Umbilical cord (tissue), 2 donors: ENCODE results near the gene CTNNA1. TPM values are rescaled to one million over a fixed set of nuclear protein-coding genes. Genes with fewer than 3 reads are reported as not detected.
"Not testable (repeated sequence)": the region's sequence is repeated elsewhere in the genome, so short reads cannot be mapped to it uniquely, and the experiment has no call there.

ENCODE experiments used
- DNase-seq: peaks from one replicate; pipeline ENCODE4 v3.0.0-alpha.2; 2015; ENCODE audit warnings: low spot score
- total RNA-seq: library from RNA; depleted of rRNA; stranded (reverse); fragments of >200 nt; gene quantifications from one replicate; pipeline ENCODE4 v1.2.3, GENCODE V29; 2014; ENCODE audit warnings: low replicate concordance; ENCODE audit not compliant: insufficient read depth

Gene CTNNA1
- total RNA-seq, 1 donor from 2014 or later = 293 TPM

GRCh38 chr5:138815529-138815928 is 62.3 kb downstream of the CTNNA1 start:
- DNase-seq = no peak

DNA sequence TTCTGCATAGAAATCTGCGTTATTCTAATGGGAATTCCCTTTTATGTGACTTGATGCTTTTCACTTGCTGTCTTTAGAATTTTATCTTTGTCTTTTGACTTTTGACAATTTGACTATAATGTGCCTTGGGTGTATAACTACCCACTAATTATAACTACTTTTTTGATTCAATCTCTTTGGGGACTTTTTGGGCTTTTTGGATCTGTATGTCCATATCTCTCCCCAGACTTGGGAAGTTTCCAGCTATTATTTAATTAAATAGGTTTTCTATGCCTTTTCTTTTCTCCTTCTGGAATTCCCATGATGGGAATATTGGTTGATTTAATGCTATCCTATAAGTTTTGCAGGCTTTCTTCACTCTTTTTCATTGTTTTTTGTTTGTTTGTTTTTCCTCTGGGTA is 64.0 kb downstream of the CTNNA1 start:
- no peak for DNase-seq

DNA sequence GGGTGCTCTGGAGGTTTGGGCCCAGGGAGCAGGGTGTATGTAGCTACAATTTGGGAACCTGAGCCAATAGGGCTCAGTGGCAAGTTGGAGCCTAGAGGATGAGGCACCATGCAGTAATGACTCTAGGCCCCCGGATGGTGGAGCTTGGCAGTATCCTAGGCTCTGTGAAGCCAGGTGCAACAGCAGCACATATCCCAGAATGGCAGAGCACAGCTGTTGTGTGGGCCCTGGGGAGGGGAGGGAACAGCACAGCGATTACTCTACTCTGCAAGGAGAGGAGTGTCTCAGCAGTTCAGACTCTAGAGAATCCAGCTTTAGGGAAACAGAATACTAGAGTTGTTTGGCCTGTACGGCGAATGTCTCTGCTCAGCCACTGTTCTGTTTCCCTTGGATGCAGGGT is 65.9 kb downstream of the CTNNA1 start:
- no peak for DNase-seq

- DNase-seq = no peak
Measured at GRCh38 chr5:138820695-138821094, 67.5 kb downstream of the CTNNA1 start.

DNA sequence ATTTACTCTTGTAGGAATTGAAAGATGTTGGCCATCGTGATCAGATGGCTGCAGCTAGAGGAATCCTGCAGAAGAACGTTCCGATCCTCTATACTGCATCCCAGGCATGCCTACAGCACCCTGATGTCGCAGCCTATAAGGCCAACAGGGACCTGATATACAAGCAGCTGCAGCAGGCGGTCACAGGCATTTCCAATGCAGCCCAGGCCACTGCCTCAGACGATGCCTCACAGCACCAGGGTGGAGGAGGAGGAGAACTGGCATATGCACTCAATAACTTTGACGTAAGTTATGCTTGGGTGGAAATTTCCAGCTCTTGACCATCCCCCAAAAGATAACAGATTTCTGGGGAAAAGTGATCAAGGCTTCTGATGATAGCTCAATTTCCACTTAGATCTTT is 71.3 kb downstream of the CTNNA1 start:
- peak; percentile 17 for DNase-seq

GRCh38 chr5:138824924-138825863 is 72.0 kb downstream of the CTNNA1 start:
- DNase-seq = peak; percentile 9

GRCh38 chr5:138828556-138828955 is 75.3 kb downstream of the CTNNA1 start:
- DNase-seq = no peak

DNA sequence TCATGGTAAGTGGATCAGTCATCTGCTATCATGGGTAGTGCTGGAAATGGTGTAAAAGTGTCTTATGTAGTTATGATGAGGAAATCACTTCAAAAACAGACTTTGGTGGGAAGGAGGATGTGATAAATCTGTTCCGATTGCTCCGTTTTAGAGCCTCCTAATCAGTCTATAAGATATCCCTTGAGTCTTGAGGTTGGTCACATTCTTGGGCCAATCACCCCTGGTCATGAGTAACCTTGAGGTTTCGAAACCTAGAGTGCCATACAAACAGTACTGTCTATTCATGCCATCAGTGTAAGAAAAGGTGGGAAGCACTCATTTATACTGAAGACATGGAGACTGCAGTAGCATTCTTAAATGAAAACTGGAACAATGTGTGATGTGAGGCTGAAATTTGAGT is 76.1 kb downstream of the CTNNA1 start:
- DNase-seq = no peak

- DNase-seq = no peak
Measured at GRCh38 chr5:138831703-138832102, 78.5 kb downstream of the CTNNA1 start.

DNA sequence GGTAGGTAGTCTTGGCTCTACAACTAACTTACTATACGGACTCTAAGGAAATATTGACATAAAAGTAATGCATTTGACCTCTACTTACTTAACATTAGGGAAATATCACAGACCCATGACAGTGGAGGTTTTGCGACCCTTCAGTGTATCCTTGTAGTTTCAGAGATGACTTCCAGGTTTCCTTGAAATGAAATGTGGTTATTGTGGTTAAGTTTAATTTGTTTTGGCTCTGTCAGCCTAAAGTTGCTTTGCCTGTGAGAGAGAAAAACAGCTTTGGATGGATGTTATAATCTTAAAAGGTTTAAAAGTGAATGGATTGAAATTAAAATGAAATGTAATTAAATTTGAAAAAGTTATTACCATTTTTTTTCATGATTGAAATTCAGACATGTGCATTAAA is 79.0 kb downstream of the CTNNA1 start:
- DNase-seq = no peak

GRCh38 chr5:138833080-138833479 is 79.9 kb downstream of the CTNNA1 start:
- no peak for DNase-seq

DNA sequence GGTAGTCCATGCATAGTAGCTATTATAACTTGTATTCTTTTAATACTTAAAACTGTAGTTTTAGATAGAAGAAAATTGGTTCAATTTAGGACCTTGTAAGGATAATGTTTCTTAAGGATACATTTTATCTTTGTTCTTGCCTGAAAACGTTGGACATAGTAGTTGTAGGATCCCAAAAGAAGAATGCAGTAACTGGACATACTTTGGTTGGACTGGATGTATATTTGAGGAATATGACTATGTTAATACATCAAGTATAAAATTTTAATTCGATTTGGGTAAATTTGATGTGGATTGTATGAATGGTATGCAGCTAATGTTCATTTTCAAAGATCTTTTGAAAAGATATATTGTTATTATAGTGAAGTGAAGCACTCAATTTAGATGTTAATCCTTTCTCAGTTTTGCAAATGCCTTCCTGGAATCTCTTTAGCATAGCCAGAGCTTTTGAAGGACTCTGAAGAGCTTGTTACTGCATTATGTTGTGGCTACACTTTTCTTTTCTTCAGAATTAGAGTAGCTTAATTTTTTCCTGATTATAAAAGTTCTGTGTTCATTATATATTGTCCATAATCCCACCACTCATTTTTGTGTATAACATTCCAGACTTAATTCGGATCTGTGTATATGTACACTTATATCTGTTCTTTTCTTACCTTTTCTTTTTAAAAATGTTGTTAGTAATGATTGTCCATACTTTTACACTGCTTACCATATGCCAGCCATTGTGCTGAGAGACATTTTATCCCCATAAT is 80.7 kb downstream of the CTNNA1 start:
- no peak for DNase-seq

DNA sequence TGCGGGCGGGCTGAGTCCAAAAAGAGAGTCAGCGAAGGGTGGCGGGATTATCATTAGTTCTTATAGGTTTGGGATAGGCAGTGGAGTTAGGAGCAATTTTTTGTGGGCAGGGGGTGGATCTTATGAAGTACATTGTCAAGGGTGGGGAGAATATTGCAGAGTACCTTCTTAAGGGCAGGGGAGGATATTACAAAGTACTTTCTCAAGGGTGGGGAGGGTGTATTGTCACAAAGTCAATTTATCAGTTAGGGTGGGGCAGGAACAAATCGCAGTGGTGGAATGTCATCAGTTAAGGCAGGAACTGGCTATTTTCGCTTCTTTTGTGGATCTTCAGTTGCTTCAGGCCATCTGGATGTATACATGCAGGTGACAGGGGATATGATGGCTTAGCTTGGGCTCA is 81.6 kb downstream of the CTNNA1 start:
- not testable (repeated sequence) for DNase-seq

DNA sequence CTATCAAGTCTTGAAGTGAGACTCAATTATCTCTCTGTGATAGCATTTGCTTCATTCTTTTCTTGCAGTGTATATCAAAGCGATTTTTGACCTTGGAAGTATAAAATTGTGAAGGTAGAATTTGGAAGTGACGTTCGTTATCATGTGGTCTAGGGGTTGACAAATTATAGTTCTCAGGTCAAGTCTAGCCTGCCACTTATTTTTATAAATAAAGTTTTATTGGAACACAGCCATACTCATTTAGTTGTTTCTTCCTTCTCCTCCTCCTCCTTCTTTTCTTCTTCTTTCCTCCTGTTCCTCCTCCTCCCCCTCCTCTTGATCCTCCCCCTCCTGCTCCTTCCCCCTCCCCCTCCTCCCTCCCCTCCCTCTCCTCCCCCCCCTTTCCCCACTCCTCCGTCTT is 83.9 kb downstream of the CTNNA1 start:
- no peak for DNase-seq

DNA sequence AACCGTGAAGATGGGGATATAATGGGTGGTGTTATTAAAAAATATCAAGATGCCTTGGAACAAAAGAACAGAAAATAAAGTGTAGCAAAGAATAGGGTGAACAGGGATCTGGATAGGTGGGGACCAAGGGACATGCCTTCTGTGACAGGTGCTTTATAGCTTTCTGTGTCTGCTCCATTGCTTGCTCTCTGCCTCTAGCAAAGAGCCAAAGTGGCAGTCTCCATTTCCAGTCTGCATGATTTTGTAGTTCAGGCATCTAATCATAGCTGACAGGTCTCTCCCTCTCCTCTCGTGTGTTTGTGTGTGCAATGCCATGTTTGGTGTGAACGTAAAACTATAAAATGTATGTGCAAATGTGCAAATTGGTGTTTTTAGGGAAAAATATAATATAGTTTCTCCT is 86.9 kb downstream of the CTNNA1 start:
- DNase-seq = no peak

DNA sequence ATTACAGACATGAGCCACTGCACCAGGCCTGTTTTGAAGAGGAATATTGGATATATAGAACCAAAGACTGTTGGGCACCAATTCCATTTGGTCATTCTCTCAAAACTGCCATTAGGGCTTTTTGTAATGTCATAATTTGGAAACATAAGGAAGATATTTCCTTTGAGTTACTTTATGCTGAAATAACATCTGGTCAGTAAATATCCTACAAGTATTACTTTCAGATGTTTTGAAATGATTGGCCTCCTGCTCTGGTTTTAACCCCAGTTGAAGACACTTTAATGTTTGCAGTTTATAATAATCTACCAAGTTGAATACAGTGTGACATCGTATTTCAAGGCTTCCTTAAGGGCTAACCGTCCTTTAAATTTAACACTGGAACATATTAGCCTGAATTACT is 88.3 kb downstream of the CTNNA1 start:
- no peak for DNase-seq

GRCh38 chr5:138843316-138844124 is 90.3 kb downstream of the CTNNA1 start:
- DNase-seq = no peak

- peak; percentile 19 for DNase-seq
Measured at GRCh38 chr5:138844125-138844461, 90.9 kb downstream of the CTNNA1 start.

GRCh38 chr5:138844812-138845513 is 91.7 kb downstream of the CTNNA1 start:
- DNase-seq = peak; percentile 10

DNA sequence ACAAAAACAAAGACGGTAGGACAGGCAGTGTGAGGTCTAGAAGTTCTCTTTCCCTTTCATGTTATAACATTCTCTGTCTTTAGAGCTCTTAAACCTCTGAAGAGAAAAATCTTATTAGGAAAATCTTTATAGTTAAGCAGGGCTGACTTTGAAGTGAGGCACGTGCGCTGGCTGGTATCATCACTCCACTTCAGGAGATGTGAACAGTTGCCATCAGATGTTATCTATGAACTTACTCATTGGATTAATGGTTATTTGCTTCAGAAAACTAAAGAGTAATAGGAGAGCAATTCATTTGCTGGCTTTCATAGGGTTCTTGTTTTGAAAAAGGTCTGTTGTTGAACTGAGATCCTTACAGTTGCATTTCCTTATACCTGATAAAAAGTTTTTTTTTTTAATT is 96.2 kb downstream of the CTNNA1 start:
- DNase-seq = peak; percentile 26

- DNase-seq = no peak
Measured at GRCh38 chr5:138849882-138850281, 96.7 kb downstream of the CTNNA1 start.
